HG03558 (cell line): Measurements from ENCODE around the gene CIB2.
A peak's percentile ranks its signal among the peaks of the same experiment; 100 is the strongest.

Experiments
- ATAC-seq: cut with Tn5 transposase; IDR thresholded peaks from one replicate; pipeline ENCODE4 v1.9.1; 2021; ENCODE audit warnings: moderate number of reproducible peaks; ENCODE audit not compliant: unreplicated experiment; ENCODE audit errors: extremely low read depth

The CIB2 gene

GRCh38 chr15:78110096-78110495 lies 21.1 kb downstream of the CIB2 start:
- no peak for ATAC-seq

DNA sequence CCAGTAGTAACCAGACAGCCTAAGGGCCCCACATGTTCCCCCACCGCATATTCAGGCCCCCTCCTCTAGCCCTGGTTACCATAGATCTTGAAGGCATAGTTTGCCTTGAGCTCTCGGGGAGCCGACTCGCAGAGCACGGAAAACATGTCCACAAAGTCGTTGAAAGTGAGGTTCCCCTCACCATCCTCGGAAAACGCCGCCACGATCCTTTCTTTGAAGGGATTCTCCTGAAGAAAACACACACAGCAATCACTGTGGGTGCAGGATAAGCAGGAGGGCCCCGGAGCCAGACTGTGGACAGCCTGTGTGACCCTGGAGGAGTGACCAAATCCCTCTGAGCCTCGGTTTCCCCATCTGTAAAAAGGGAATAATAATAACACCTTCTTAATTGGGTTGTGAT lies 22.1 kb downstream of the CIB2 start:
- no peak for ATAC-seq

- ATAC-seq = no peak
Measured at GRCh38 chr15:78108300-78109084, 22.8 kb downstream of the CIB2 start.

- no peak for ATAC-seq
Measured at GRCh38 chr15:78107471-78107870, 23.8 kb downstream of the CIB2 start.

- ATAC-seq = no peak
Measured at GRCh38 chr15:78105476-78106241, 25.6 kb downstream of the CIB2 start.

GRCh38 chr15:78104566-78105475 lies 26.4 kb downstream of the CIB2 start:
- ATAC-seq = no peak

- no peak for ATAC-seq
Measured at GRCh38 chr15:78104119-78104479, 27.1 kb downstream of the CIB2 start.

GRCh38 chr15:78103406-78104118 lies 27.7 kb downstream of the CIB2 start:
- peak; percentile 61 for ATAC-seq

- no peak for ATAC-seq
Measured at GRCh38 chr15:78102741-78103140, 28.5 kb downstream of the CIB2 start.

GRCh38 chr15:78102211-78102610 lies 29.0 kb downstream of the CIB2 start:
- no peak for ATAC-seq

DNA sequence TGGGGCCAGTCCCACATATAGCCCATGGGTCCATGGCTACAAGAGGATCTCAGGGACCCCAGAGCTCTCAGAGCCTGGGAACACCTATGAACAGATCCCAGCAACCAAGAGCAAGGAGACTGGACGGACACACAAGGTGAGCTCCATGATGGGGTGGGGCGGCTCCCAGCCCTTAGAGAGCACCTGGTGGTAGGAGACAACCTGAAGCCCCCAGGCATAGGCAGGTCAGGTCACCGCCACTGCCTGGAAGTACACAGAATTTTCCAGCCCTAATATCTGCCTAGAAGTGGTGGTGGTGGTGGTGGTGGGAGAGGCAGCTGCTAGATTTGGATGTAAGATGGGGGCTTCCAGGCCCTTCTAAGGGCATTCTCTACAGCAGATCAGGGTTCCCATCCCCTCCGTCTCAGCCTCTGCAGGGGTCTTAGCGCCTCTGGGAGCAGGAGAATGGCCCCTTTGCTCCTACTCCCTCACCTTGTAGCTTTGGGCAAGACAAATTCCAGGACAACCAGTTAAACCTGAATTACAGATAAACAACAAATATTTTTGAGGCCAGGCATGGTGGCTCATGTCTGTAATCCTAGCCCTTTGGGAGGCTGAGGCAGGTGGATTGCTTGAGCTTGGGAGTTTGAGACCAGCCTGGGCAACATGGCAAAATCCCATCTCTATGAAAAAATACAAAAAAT lies 29.7 kb downstream of the CIB2 start:
- ATAC-seq = no peak

- ATAC-seq = no peak
Measured at GRCh38 chr15:78100886-78101285, 30.4 kb downstream of the CIB2 start.

GRCh38 chr15:78098131-78098755 lies 33.0 kb downstream of the CIB2 start:
- no peak for ATAC-seq

DNA sequence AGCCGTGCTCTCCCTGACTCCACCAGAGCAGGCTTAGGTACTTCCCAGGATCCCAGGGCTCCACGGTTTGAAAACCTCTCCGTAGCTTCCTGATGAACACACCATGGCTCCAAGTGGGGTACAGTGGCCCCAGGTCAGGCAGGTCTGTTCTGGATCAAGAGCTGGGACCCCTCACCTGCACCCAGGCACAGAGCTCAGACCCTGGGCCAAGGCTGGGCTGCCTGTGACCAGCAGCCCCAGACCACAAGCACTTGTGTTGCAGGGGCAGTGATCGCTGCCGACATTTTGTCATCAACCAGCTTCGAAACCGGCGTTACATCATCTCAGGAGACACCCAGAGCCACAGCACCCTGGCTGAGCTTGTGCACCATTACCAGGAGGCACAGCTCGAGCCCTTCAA lies 33.6 kb downstream of the CIB2 start:
- no peak for ATAC-seq

- no peak for ATAC-seq
Measured at GRCh38 chr15:78093242-78094020, 37.8 kb downstream of the CIB2 start.

DNA sequence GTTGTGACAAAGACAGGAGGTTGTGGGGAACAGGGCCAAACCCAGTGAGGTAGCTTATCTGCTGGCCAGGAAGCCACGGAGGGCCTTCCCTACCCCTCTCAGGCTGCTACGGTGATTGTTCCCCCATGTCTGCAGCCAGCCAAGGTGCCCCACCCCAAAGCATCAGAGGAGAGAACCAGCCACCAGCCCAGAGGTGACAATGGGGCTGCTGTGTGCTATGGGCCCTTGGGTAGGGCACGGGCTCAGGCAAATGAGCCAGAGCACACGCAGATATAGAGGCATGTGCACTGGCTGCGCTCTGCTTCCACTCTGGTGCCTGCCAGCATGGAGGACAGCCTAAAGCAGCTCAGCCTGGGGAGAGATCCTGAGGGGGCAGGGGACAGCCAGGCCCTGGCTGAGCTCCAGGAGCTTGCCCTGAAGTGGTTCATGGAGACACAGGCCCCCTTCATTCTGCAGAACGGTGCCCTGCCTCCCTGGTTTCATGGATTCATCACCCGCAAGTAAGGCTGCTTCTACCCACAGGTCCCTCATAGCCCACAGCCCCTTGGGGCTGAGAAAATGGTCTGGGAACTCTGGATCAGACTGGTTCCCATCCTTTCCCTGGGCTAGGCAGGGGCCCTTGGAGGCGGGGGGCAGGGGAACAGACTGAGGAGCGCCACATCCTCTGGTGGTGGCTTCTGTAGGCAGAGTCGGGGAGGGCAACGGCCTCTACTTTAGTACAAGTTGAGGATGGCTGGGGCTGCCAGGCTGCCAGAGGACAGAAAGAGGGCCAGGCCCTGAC lies 38.8 kb downstream of the CIB2 start, which contains the start of gene SH2D7:
Gene SH2D7 (plus strand): TSS at position 301 of the 781 bp plus-strand sequence. CDS start 24 bp downstream, at position 325.
- ATAC-seq = no peak

- ATAC-seq = no peak
Measured at GRCh38 chr15:78090422-78091063, 40.7 kb downstream of the CIB2 start.
